ENCODE measurements around the gene STXBP5L. TPM values are rescaled to one million over a fixed set of nuclear protein-coding genes. Genes with fewer than 3 reads are reported as not detected.

STXBP5L gene
- total and polyA plus RNA-seq, 10 of the 15 experiments (the other 5 are each of a cell fraction or from before 2014, with no cell fraction given), result under 0.01 to 0.08 (median 0.04) TPM; not detected in 6

DNA sequence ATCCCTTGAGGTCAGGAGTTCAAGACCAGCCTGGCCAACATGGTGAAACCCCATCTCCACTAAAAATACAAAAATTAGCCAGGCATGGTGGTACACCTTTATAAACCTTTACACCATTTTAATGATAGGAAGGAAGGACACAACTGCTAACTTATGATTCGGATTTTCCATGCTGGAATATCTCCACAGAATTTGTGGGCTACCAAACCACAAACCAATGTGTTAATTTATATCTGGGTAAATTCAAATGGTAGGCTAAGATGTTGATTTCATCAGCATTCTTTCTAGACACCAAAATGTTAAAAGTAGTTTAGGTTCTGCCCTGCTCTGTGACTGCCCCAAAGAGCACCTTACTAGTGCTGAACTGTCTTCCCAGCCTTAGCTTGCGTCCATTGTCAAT, 565.0 kb downstream of the STXBP5L start (continued):
- TF ChIP-seq, protein P1, sequence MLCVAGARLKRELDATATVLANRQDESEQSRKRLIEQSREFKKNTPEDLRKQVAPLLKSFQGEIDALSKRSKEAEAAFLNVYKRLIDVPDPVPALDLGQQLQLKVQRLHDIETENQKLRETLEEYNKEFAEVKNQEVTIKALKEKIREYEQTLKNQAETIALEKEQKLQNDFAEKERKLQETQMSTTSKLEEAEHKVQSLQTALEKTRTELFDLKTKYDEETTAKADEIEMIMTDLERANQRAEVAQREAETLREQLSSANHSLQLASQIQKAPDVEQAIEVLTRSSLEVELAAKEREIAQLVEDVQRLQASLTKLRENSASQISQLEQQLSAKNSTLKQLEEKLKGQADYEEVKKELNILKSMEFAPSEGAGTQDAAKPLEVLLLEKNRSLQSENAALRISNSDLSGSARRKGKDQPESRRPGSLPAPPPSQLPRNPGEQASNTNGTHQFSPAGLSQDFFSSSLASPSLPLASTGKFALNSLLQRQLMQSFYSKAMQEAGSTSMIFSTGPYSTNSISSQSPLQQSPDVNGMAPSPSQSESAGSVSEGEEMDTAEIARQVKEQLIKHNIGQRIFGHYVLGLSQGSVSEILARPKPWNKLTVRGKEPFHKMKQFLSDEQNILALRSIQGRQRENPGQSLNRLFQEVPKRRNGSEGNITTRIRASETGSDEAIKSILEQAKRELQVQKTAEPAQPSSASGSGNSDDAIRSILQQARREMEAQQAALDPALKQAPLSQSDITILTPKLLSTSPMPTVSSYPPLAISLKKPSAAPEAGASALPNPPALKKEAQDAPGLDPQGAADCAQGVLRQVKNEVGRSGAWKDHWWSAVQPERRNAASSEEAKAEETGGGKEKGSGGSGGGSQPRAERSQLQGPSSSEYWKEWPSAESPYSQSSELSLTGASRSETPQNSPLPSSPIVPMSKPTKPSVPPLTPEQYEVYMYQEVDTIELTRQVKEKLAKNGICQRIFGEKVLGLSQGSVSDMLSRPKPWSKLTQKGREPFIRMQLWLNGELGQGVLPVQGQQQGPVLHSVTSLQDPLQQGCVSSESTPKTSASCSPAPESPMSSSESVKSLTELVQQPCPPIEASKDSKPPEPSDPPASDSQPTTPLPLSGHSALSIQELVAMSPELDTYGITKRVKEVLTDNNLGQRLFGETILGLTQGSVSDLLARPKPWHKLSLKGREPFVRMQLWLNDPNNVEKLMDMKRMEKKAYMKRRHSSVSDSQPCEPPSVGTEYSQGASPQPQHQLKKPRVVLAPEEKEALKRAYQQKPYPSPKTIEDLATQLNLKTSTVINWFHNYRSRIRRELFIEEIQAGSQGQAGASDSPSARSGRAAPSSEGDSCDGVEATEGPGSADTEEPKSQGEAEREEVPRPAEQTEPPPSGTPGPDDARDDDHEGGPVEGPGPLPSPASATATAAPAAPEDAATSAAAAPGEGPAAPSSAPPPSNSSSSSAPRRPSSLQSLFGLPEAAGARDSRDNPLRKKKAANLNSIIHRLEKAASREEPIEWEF (IDR thresholded peaks at IDR 0.05; ENCODE audit: insufficient replicate concordance, low read depth, low read length), result no peak
- TF ChIP-seq TBL1XR1 (IDR thresholded peaks at IDR 0.05; ENCODE audit: low read depth, low read length) (no peak), ZBTB33 (IDR thresholded peaks at IDR 0.05) (no peak), ZNF207 (IDR thresholded peaks at IDR 0.05; ENCODE audit: borderline replicate concordance) (no peak), CHD2 (IDR thresholded peaks at IDR 0.05; ENCODE audit: borderline replicate concordance, low read depth, low read length) (no peak), BHLHE40 (IDR thresholded peaks at IDR 0.05; ENCODE audit: borderline replicate concordance in 1 of 2, low read depth in 2 of 2, low read length in 1 of 2) (no peak), IRF3 (IDR thresholded peaks at IDR 0.05) (no peak)

Small RNA genes within 50 kb of the gene (microRNA-seq; reads per million reads assigned to microRNA genes)
- gene MIR5682, result not detected

Small RNA genes within 50 kb of the gene (small RNA-seq; reads per million reads assigned to genes)
- not detected for gene MIR5682

Other genes starting within 250 kb of the STXBP5L start
- gene HGD, start 226.0 kb upstream of the STXBP5L start, total RNA-seq (2014; rRNA removed), result 0.22 TPM in 1 of 2 replicates, not detected in the other
- gene HGD, start 226.0 kb upstream of the STXBP5L start, total RNA-seq (2014; rRNA removed; fragmentation: Illumina TruSeq; extraction: Trizol), result not detected in 2 replicates
- 0.51 and 0.72 TPM in 2 replicates for gene HGD, start 226.0 kb upstream of the STXBP5L start, total RNA-seq (2021)
- 0.18 and 0.27 TPM in 2 replicates for gene HGD, start 226.0 kb upstream of the STXBP5L start, polyA plus RNA-seq (2011; rRNA removed)
- 0.28 TPM in 1 of 2 replicates, not detected in the other for gene HGD, start 226.0 kb upstream of the STXBP5L start, polyA plus RNA-seq (2014; fragmentation: Illumina TruSeq; extraction: Trizol)
- gene HGD, start 226.0 kb upstream of the STXBP5L start, polyA plus RNA-seq (2014; fragmentation: Nextera tagmentation; extraction: Ambion mirVana), result not detected
- 0.25 and 0.81 TPM in 2 replicates for gene HGD, start 226.0 kb upstream of the STXBP5L start, polyA plus RNA-seq (2014; rRNA removed)
- not detected for gene HGD, start 226.0 kb upstream of the STXBP5L start, polyA plus RNA-seq (2016; fragmentation: Nextera tagmentation; extraction: Ambion mirVana)
- 10.5 and 11.1 TPM in 2 replicates for gene RABL3, start 165.7 kb upstream of the STXBP5L start, total RNA-seq (2014; rRNA removed)
- gene RABL3, start 165.7 kb upstream of the STXBP5L start, total RNA-seq (2014; rRNA removed; fragmentation: Illumina TruSeq; extraction: Trizol), result 21.7 and 21.8 TPM in 2 replicates
- 22.2 and 23.3 TPM in 2 replicates for gene RABL3, start 165.7 kb upstream of the STXBP5L start, total RNA-seq (2021)
- 12.8 and 19.4 TPM in 2 replicates for gene RABL3, start 165.7 kb upstream of the STXBP5L start, polyA plus RNA-seq (2011; rRNA removed)
- 37.7 and 50.0 TPM in 2 replicates for gene RABL3, start 165.7 kb upstream of the STXBP5L start, polyA plus RNA-seq (2014; fragmentation: Illumina TruSeq; extraction: Trizol)
- 10 to 100 TPM; 28.1 to 30.3 TPM for gene RABL3, start 165.7 kb upstream of the STXBP5L start, polyA plus RNA-seq (2014; fragmentation: Nextera tagmentation; extraction: Ambion mirVana)
- 13.6 and 14.4 TPM in 2 replicates for gene RABL3, start 165.7 kb upstream of the STXBP5L start, polyA plus RNA-seq (2014; rRNA removed)
- gene RABL3, start 165.7 kb upstream of the STXBP5L start, polyA plus RNA-seq (2016; fragmentation: Nextera tagmentation; extraction: Ambion mirVana), result 10 to 100 TPM; 36.5 to 38.0 TPM
- gene GTF2E1, start 165.5 kb upstream of the STXBP5L start, total RNA-seq (2014; rRNA removed), result 14.9 and 17.5 TPM in 2 replicates
- 17.9 and 18.5 TPM in 2 replicates for gene GTF2E1, start 165.5 kb upstream of the STXBP5L start, total RNA-seq (2014; rRNA removed; fragmentation: Illumina TruSeq; extraction: Trizol)
- 22.8 and 24.9 TPM in 2 replicates for gene GTF2E1, start 165.5 kb upstream of the STXBP5L start, total RNA-seq (2021)
- 19.2 and 31.2 TPM in 2 replicates for gene GTF2E1, start 165.5 kb upstream of the STXBP5L start, polyA plus RNA-seq (2011; rRNA removed)
- gene GTF2E1, start 165.5 kb upstream of the STXBP5L start, polyA plus RNA-seq (2014; fragmentation: Illumina TruSeq; extraction: Trizol), result 21.9 and 28.9 TPM in 2 replicates
- 10 to 100 TPM in 1 of 2 experiments, 1 to 10 TPM in 1; 9.2 to 17.6 TPM for gene GTF2E1, start 165.5 kb upstream of the STXBP5L start, polyA plus RNA-seq (2014; fragmentation: Nextera tagmentation; extraction: Ambion mirVana)
- 14.1 and 14.5 TPM in 2 replicates for gene GTF2E1, start 165.5 kb upstream of the STXBP5L start, polyA plus RNA-seq (2014; rRNA removed)
- 10 to 100 TPM; 13.0 to 13.9 TPM for gene GTF2E1, start 165.5 kb upstream of the STXBP5L start, polyA plus RNA-seq (2016; fragmentation: Nextera tagmentation; extraction: Ambion mirVana)